ENCODE results near the gene AREL1.

AREL1 gene

GRCh38 chr14:74664717-74665116, 48.2 kb downstream of the AREL1 start:
- H3K4me3 ChIP-seq (ENCODE audit: low read length) = no peak overlapping the region
- DNase-seq (ENCODE audit: low read depth, low spot score) = no peak

- no peak for DNase-seq (ENCODE audit: low read depth, low spot score)
- H3K4me3 ChIP-seq (ENCODE audit: low read length) = no peak overlapping the region
Measured at GRCh38 chr14:74663884-74664283, 49.0 kb downstream of the AREL1 start.

GRCh38 chr14:74661726-74662450, 51.0 kb downstream of the AREL1 start:
- no peak overlapping the region for H3K4me3 ChIP-seq (ENCODE audit: low read length)
- no peak for DNase-seq (ENCODE audit: low read depth, low spot score)

DNA sequence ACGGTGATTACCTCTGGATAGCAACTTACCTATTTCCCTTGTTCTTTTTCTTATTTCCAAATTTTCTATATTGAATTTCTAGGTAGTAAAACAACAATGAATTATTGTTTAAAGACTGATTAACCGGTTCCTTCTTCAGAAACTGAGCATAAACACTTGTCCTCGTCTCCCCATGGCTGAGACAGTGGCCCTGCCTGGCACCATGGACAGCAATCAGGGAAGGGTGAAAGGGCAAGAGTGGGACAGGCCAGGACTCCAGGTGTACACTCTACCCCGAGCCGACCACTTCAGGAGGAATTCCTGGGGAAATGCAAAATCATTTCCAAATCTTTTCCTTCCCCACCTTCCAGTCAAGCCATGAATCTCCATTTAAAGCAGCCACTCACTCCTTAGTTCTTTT, 52.0 kb downstream of the AREL1 start:
- DNase-seq (ENCODE audit: low read depth, low spot score) = no peak
- H3K4me3 ChIP-seq (ENCODE audit: low read length) = no peak overlapping the region

- no peak for DNase-seq (ENCODE audit: low read depth, low spot score)
- H3K4me3 ChIP-seq (ENCODE audit: low read length) = no peak overlapping the region
Measured at GRCh38 chr14:74660167-74660566, 52.7 kb downstream of the AREL1 start.

DNA sequence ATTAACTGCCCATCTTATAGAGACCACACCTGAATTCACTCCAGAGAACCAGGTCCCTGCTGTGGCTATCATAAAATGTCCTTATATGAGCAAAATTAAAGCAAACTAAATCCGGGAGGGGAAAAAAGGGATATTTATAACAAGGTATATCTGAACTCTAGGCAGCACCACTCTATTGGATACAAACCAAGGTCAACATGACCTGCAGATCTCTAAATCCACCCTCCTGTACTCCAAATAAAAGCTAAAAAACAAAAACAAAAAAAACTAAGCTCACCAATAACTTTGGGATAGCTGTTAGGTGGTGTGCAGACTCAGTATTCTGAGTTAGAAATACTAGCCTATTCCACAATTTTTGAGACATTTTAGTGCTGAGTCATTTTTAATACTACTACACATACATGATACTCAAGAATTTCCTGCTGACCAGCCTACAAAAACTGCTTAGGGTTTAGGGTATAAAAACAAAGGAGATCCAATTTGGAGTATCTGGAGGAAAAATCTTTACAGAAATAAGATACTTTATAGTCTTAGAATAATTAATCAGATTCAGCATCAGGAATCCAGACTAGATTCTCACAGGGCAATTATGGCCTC, 54.2 kb downstream of the AREL1 start:
- no peak overlapping the region for H3K4me3 ChIP-seq (ENCODE audit: low read length)
- DNase-seq (ENCODE audit: low read depth, low spot score) = no peak

DNA sequence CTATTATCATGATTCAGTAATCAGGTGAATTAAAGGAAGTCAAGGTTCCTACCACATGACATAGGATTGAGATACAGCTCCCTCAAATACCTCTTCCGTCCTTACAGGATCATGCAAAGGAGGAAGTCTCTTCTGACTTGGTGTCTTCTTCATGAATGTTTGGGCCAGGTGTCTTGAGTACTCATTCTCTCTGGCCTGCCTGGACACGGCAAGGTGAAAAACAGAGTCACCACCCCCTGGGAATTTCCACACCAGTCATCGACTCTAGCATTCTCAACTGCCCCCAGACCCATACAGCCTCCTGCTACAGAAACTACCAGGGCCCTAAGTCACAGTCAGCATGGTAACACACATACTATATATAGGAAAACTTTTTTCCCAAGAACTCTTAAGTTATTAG, 55.9 kb downstream of the AREL1 start:
- no peak overlapping the region for H3K4me3 ChIP-seq (ENCODE audit: low read length)
- no peak for DNase-seq (ENCODE audit: low read depth, low spot score)

GRCh38 chr14:74655599-74656395, 57.1 kb downstream of the AREL1 start:
- DNase-seq (ENCODE audit: low read depth, low spot score) = no peak
- no peak overlapping the region for H3K4me3 ChIP-seq (ENCODE audit: low read length)

DNA sequence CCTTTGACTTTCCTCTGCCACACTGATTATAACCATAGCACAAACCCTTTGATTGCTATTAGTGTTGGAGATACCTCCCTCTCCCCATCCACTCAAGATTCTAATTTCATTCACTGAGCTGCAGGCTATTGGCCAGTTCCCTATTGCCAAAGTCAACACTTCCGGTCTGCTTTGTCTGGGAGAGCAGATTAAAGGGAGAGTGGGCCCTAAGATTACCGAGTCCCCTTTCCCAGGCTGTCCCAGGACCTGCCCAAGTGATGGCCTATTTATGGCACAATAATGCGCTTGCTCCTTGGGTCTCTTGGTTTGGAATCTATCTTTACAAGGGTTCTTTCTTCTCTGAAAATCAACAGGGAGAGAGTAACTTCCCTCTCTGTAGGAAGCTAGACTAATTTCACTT, 57.9 kb downstream of the AREL1 start:
- H3K4me3 ChIP-seq (ENCODE audit: low read length) = no peak overlapping the region
- no peak for DNase-seq (ENCODE audit: low read depth, low spot score)

DNA sequence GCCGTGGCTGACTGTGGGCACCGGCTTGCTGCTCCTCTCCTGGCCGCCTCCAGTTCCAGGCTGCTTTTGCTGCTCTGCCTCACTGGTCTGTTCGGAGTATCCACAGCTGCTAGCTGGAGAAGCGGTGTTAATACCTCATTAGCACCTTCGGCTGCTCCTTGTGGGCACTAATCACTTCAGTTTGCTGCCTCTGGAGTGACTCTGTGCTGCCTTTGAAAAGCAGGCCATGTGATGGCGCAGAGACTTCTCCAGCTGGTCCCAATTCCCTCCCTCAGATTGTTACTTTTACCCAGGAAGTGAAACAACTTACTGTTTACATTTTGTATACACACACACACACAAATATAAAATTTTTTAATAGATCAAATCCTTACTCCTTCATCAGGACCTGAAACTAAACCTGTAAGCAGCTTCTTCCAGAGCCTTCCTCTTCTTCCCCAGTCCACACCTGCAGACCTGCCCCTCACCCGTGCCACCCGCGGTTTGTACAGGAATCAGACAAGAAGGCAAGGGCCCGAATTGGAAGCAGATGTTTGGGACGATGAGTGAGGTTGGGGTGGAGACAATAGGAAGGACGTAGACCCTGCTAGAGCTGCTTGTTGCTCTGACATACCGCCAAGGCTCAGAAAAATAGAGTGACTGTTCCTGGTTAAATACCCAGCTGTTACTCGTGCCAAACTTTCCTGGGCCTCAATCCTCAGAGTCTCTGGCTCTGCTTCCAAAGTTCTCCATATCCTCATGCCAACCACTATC, 59.3 kb downstream of the AREL1 start:
- H3K4me3 ChIP-seq (ENCODE audit: low read length) = no peak overlapping the region
- peak; percentile 6 for DNase-seq (ENCODE audit: low read depth, low spot score)

GRCh38 chr14:74652541-74652940, 60.3 kb downstream of the AREL1 start:
- DNase-seq (ENCODE audit: low read depth, low spot score) = no peak
- H3K4me3 ChIP-seq (ENCODE audit: low read length) = no peak overlapping the region

- no peak for DNase-seq (ENCODE audit: low read depth, low spot score)
- no peak overlapping the region for H3K4me3 ChIP-seq (ENCODE audit: low read length)
Measured at GRCh38 chr14:74650927-74651686, 61.8 kb downstream of the AREL1 start.

- no peak for DNase-seq (ENCODE audit: low read depth, low spot score)
- no peak overlapping the region for H3K4me3 ChIP-seq (ENCODE audit: low read length)
Measured at GRCh38 chr14:74649673-74650072, 63.2 kb downstream of the AREL1 start.

DNA sequence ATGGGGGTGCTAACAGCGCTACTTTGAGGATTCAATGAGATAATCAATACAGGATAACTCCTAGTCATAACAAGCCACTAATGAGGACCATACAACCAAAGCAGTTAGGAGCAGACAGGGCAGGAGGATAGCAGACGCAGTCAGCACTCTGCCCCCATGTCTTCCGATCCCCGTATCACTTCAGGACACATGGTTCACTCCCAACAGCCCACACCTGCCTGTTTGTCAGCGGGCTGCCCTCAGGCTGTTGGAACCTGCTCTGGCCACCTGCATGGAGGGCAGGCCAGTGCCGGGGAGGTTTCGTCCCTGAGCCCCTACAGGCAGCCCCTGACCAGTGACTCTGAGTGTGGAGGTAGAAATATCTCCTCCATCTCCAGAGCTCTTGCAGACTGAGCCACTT, 63.7 kb downstream of the AREL1 start:
- H3K4me3 ChIP-seq (ENCODE audit: low read length) = no peak overlapping the region
- no peak for DNase-seq (ENCODE audit: low read depth, low spot score)

GRCh38 chr14:74648601-74649000, 64.3 kb downstream of the AREL1 start:
- no peak for DNase-seq (ENCODE audit: low read depth, low spot score)
- no peak overlapping the region for H3K4me3 ChIP-seq (ENCODE audit: low read length)

GRCh38 chr14:74647678-74648461, 65.0 kb downstream of the AREL1 start:
- H3K4me3 ChIP-seq (ENCODE audit: low read length) = no peak overlapping the region
- no peak for DNase-seq (ENCODE audit: low read depth, low spot score)

DNA sequence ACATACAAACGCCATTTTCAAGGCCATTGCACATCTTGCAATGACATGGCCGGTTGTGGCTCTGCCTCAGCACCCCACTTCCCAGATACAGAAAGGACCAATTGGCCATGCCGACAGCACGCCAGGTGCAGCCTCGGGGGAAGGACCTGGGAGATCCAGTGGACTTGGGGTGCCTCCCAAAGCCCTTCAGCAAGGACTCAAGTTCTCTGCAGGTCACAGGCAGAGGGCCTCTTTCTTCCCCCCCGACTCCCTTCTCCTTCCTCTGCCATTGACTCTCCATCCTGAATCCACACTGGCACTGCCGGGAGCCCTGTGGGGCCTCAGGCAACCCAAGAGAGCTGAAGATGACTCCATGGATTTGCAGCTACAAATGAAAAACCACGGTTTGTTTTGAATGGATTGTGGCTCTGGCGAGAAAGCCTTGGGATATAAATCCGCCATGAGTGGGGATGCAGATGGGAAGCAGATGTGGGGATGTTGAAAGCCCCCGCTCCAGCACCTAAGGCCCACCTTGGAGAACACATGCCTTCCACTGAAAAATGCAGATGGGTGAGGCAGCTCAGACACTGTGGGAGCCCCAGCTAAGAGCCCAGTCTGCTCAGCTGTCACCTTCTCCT, 65.7 kb downstream of the AREL1 start:
- no peak for DNase-seq (ENCODE audit: low read depth, low spot score)
- H3K4me3 ChIP-seq (ENCODE audit: low read length) = no peak overlapping the region

All from Jurkat, Clone E6-1 (cell line).